Stomach (tissue), 9 donors: Measurements from ENCODE around the gene DKKL1. TPM values are rescaled to one million over a fixed set of nuclear protein-coding genes. Genes with fewer than 3 reads are reported as not detected.
A peak's percentile ranks its signal among the peaks of the same experiment; 100 is the strongest.

Experiments used
- DNase-seq, 2 donors: peaks; one replicate each; pipeline versions ENCODE4 v3.0.0 to v3.0.0-alpha.2; 2013 to 2019
- H3K27ac ChIP-seq, 5 donors: fragments of 200-600 bp in 4 of 5; sonication (generic) in 4 of 5; one replicate each; pipeline ENCODE4 v1.5.1; 2013 to 2019; ENCODE audit warnings: mild to moderate bottlenecking in 1 of 5, moderate library complexity in 1 of 5
- H3K27me3 ChIP-seq, 3 donors: fragments of 200-600 bp; sonication (generic); one replicate each; pipeline ENCODE4 v1.5.1; 2017 to 2019; ENCODE audit warnings: mixed run types in 1 of 3
- H3K36me3 ChIP-seq, 4 donors: fragments of 200-600 bp; sonication (generic); 1 replicate in 3 of 4; 2 replicates in 1 of 4; pipeline ENCODE4 v1.5.1; 2016 to 2019
- H3K4me1 ChIP-seq, 4 donors: fragments of 200-600 bp; sonication (generic); one replicate each; pipeline ENCODE4 v1.5.1; 2016 to 2019
- H3K4me3 ChIP-seq, 4 donors: fragments of 200-600 bp; sonication (generic) in 3 of 4; one replicate each; pipeline ENCODE4 v1.5.1; 2016 to 2019; ENCODE audit warnings: mild to moderate bottlenecking in 1 of 4
- H3K9me3 ChIP-seq, 4 donors: fragments of 200-600 bp; sonication (generic); one replicate each; pipeline ENCODE4 v1.5.1; 2016 to 2019
- CTCF ChIP-seq, 7 experiments: fragments of 450-650 bp in 4 of 7; fragments of 200-600 bp in 3 of 7; sonication (generic) in 3 of 7; IDR thresholded peaks; one replicate each; pipeline ENCODE4 v1.5.1; 2016 to 2019; ENCODE audit warnings: antibody characterized with exemption in 7 of 7, control low read depth in 2 of 7, mild to moderate bottlenecking in 1 of 7
- EP300 ChIP-seq: sonication (generic); formaldehyde crosslinking; IDR thresholded peaks from one replicate; pipeline ENCODE4 v1.6.1; 2017; ENCODE audit warnings: antibody characterized with exemption
- POLR2A ChIP-seq, 4 donors: fragments of 450-650 bp; IDR thresholded peaks; one replicate each; pipeline ENCODE4 v1.6.1; 2016; ENCODE audit warnings: antibody characterized with exemption in 4 of 4, control low read depth in 2 of 4, mild to moderate bottlenecking in 1 of 4, moderate library complexity in 1 of 4
- POLR2AphosphoS5 ChIP-seq, 3 donors: sonication (generic); formaldehyde crosslinking; IDR thresholded peaks; one replicate each; pipeline ENCODE4 v1.6.1; 2016; ENCODE audit warnings: antibody characterized with exemption in 3 of 3
- WGBS, 5 donors: extraction: QIAGEN DNeasy Blood & Tissue Kit in 3 of 5; methylation state at CpG; one replicate each; pipeline versions ENCODE4 v1.1.5 to v1.1.7; 2013 to 2018; 5-methylcytosine and 5-hydroxymethylcytosine counted together
- intact Hi-C: fragments of 100-400 bp; cut with DNase I; formaldehyde crosslinking; loops from one replicate; pipeline ENCODE4 v1.15.1; 2023; ENCODE audit warnings: low total_unique reads
- polyA plus RNA-seq, 3 donors: library from polyadenylated mRNA; stranded (reverse); fragments of 200-250 nt; gene quantifications; one replicate each; pipeline ENCODE4 v1.2.3, GENCODE V29; 2013
- total RNA-seq, 5 donors: library from RNA; depleted of rRNA; stranded (reverse); fragments of >200 nt; gene quantifications; one replicate each; pipeline versions ENCODE4 v1.1.0 to v1.2.3, GENCODE V29; 2014 to 2016
- donor health status: healthy with polysubstance abuse.
- donor health status: Bipolar disorder and iron deficiency.
- donor health status: healthy.

Gene DKKL1
- total and polyA plus RNA-seq, 8 donors = 0.35 TPM; not detected in 7

- intact Hi-C loops = no loop called here
- Histone ChIP-seq H3K36me3 (no peaks in the 10 kb centered on the region), H3K9me3 (no peaks in the 10 kb centered on the region), H3K27ac (no peak overlapping the region), H3K4me3 (no peak overlapping the region), H3K4me1 (peaks cover 0 to 13% (median 0%) of the 10 kb centered on the region in 4 donors), H3K27me3 (peaks cover 0 to 49% (median 0%) of the 10 kb centered on the region in 3 donors)
- no peak for TF ChIP-seq POLR2AphosphoS5 (IDR thresholded peaks at IDR 0.05)
- no peak for TF ChIP-seq POLR2A (IDR thresholded peaks at IDR 0.05)
- TF ChIP-seq EP300 = no peak
- TF ChIP-seq CTCF (IDR thresholded peaks at IDR 0.05) = no peak
- 62 to 79% (median 71%) methylated on average over 5 of the region's 5 CpGs for WGBS, 5 donors
- DNase-seq = no peak
These were observed 45.9 kb downstream of the DKKL1 start for GRCh38 chr19:49409441-49410029.

GRCh38 chr19:49411681-49412326 lies 48.1 kb downstream of the DKKL1 start:
- Histone ChIP-seq H3K27me3 (peaks cover 0 to 65% (median 2%) of the 10 kb centered on the region in 3 donors), H3K4me1 (peaks cover 0 to 13% (median 0%) of the 10 kb centered on the region in 4 donors), H3K27ac (no peak overlapping the region), H3K4me3 (no peak overlapping the region), H3K9me3 (no peaks in the 10 kb centered on the region), H3K36me3 (no peaks in the 10 kb centered on the region)
- TF ChIP-seq POLR2A (IDR thresholded peaks at IDR 0.05) = no peak
- no peak for TF ChIP-seq EP300
- no peak for TF ChIP-seq CTCF (IDR thresholded peaks at IDR 0.05)
- TF ChIP-seq POLR2AphosphoS5 (IDR thresholded peaks at IDR 0.05) = no peak
- WGBS, 5 donors = 61 to 71% (median 65%) methylated on average over 3 of the region's 3 CpGs
- no peak for DNase-seq
- intact Hi-C loops = no loop called here

- Histone ChIP-seq H3K27ac (no peak overlapping the region), H3K4me3 (no peak overlapping the region), H3K4me1 (peaks cover 0 to 13% (median 0%) of the 10 kb centered on the region in 4 donors), H3K36me3 (no peaks in the 10 kb centered on the region), H3K27me3 (peaks cover 4 to 72% (median 9%) of the 10 kb centered on the region in 3 donors), H3K9me3 (no peaks in the 10 kb centered on the region)
- intact Hi-C loops = no loop called here
- WGBS, 5 donors = 58 to 65% (median 59%) methylated on average over 7 to 9 of the region's 9 CpGs
- TF ChIP-seq POLR2A (IDR thresholded peaks at IDR 0.05) = no peak
- no peak for TF ChIP-seq POLR2AphosphoS5 (IDR thresholded peaks at IDR 0.05)
- no peak for TF ChIP-seq EP300
- no peak for TF ChIP-seq CTCF (IDR thresholded peaks at IDR 0.05)
- DNase-seq = peak in 1 of 2 donors; percentile 89
These were observed 49.7 kb downstream of the DKKL1 start for GRCh38 chr19:49413348-49413747.

- Histone ChIP-seq H3K9me3 (no peaks in the 10 kb centered on the region), H3K27ac (no peak overlapping the region), H3K36me3 (no peaks in the 10 kb centered on the region), H3K4me3 (no peak overlapping the region), H3K27me3 (peaks cover 4 to 72% (median 18%) of the 10 kb centered on the region in 3 donors), H3K4me1 (peaks cover 0 to 8% (median 0%) of the 10 kb centered on the region in 4 donors)
- 74 to 85% (median 76%) methylated on average over 3 of the region's 3 CpGs for WGBS, 5 donors
- no peak for TF ChIP-seq POLR2AphosphoS5 (IDR thresholded peaks at IDR 0.05)
- no peak for TF ChIP-seq POLR2A (IDR thresholded peaks at IDR 0.05)
- intact Hi-C loops = no loop called here
- no peak for DNase-seq
These were observed 50.6 kb downstream of the DKKL1 start for GRCh38 chr19:49414256-49414655.
